ENCODE measurements around the gene PLEKHA1.

Gene PLEKHA1

GRCh38 chr10:122462533-122463465, 88.3 kb downstream of the PLEKHA1 start:
- no peak for DNase-seq

- no peak for DNase-seq
Observed at GRCh38 chr10:122463466-122464249, 89.2 kb downstream of the PLEKHA1 start.

DNA sequence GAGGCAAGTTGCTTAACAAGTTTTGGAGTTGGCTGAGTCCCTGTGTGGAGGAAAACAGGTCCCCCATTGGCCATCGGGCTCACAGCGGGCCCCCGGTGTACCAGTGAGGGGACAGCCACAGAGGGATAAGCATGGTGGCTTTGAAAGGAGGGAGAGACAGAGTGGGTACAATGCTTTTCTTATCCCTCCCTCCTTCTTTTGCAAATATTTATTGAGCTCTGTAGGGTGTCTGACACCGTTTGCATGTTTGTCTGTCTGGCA, 89.7 kb downstream of the PLEKHA1 start:
- DNase-seq = no peak

- no peak for DNase-seq
Observed at GRCh38 chr10:122464586-122464985, 90.1 kb downstream of the PLEKHA1 start.

DNA sequence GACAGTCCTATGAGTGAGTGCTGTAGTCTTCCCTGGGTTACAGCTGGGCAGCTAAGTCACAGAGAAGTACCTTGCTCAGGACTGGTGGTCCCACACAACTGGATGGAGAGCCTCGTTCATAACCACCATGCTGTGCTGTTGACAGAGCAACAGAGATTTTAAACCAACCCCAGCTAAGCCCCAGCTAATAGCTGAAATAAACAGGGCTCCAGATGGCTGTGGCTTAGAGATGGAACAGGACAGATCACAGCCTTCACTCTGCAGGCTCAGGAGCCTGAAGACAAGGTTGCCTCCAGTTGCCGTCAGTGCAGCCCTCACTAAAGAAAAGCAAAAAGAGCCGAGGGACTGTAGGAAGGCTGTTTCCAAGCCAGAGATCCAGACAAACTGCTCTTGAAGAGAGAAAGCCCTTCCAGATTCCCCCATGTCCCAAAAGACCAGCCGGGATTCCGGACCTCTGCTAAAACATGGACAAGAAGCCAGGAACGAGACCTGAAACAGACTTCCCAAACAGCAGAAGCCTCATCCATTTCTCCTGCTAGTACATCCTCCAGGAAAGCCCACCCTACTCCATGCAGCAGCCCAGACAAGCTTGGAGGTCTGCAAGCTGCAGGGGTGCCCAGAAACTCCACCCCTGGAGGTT, 91.0 kb downstream of the PLEKHA1 start:
- DNase-seq = no peak

GRCh38 chr10:122466951-122467381, 92.5 kb downstream of the PLEKHA1 start:
- DNase-seq = no peak

DNA sequence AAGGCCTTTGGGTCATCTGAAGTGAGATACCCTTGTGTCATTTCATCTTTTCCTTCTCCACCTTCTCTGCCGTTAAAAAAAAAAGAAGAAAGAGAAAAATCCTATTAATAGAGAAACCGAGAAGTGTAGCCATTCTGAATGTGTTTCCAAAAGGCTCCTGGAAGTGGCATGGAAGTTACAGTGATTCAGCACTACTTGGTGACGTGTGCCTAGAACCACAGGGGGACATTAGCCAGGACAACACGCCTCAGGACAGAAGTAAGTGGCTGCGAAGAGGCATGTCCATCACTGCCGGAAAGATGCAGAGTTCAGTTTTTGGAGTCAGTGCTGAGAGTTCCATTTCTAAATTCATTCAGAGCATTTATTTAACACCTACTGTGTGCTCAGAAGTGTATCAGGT, 93.2 kb downstream of the PLEKHA1 start:
- DNase-seq = no peak

DNA sequence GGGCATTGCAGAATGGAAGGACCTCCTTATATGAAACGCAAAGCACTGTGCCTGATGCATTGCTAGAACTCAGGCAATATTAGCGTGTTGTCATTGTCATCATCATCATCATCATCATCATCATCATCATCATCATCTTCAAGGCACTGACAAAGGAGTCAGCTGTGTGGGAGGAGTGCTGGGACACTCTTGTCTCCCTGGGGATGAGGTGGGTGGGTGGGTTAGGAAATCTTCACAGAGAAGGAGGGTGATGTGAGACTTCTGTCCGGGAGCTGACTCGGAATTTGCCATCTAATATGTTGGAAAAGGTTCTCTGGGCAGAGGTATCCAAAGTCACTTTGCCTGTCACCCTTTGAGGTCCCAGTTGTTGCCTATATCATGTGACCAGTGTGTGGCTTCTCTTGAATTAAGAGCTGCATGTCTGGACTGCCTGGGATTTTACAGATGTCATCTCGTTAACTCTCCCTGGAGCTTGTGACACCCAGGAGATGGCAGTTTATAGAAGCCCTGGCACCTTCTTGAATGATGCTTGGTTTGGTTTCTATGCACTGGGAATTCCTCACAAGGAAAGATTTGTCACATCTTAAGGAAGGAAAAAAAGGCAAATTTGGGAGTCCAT, 93.9 kb downstream of the PLEKHA1 start:
- DNase-seq = no peak

DNA sequence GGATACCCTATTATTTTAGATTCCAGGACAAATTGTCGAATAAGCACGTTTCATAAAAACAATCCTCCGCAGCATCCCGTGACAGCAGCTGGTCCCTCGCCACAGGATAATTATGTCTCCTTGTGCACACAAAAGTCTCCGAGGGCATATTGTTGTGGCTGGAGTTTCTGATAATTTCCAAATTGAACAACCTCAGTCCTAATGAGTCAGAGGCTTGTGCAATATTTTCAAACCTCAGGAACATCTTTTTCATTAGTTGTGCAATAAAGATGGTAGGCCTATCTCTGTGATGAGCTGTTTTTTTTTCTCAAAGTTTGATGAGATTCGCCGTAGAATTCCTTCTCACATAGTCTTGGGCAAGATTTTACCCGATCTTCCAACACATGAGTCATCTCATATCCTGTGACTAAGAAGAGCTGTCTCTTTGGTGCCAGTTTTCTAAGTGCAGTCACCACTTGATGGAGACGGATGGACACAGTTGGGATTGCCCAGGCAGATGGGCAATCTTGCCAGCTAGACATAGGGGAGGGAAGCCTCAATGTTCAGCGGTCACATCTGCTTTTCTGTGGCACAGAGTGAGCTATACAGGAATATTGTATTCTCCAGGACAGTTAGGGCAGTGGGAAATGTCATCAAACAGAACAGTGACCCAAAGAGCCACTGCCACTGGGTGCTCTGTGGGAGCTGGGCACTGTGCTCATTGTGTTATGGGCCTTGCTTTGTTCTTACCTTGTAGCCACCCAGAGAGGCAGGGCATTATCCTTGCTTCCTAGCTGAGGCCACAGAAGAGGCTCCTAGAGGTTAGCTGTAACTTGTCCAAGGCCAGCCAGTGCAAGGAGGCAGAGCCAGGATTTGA, 94.6 kb downstream of the PLEKHA1 start:
- no peak for DNase-seq

DNA sequence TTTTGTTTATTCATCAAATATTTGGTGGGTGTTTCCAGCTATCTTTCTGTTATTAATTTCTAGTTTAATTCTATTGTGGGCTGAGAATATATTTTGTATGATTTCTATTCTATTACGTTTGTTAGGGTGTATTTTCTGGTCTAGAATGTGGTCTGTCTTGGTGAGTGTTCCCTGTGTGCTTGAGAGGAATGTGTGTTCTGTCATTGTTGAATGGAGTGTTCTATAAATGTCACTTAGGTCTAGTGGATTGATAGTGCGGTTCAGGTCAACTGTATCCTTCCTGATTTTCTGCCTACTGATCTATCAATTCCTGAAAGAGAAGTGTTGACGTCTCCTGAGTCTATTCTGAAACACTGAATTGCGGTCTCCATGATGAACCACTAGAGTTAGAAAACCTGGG, 95.3 kb downstream of the PLEKHA1 start:
- no peak for DNase-seq

DNA sequence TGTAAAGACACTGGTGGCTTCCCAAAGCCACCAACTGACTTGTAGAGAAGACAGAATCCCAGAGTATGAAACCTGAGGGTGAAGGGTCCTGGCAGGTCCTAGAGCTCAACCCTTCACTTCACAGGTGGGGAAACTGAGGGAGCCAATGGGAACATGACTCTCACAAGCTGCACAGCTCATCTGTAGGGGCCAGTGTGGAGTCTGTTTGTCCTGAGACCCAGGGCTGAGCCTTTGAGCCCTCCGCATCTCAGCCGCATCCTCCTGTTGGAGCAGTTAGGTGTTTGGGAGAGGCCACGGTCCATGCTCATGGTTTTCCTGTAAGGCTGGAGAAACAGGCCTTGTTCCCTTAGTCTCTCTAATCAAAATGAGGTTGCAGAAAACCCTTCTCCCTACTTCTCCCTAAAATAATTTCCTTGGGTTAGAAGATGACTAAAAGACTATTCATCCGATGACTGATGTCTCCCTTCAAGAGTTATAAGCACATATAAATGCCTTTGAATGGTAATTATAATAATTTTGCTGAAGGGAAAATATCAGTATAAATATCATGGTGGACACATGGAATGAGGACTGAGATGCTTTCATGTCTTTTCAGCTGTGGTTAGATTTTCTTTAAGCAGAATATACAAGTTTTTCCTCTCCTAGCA, 97.1 kb downstream of the PLEKHA1 start:
- no peak for DNase-seq

GRCh38 chr10:122473116-122473515, 98.6 kb downstream of the PLEKHA1 start:
- DNase-seq = no peak

- DNase-seq = no peak
Observed at GRCh38 chr10:122474131-122474818, 99.8 kb downstream of the PLEKHA1 start.

- no peak for DNase-seq
Observed at GRCh38 chr10:122475100-122475499, 100.6 kb downstream of the PLEKHA1 start.

GRCh38 chr10:122475591-122476332, 101.3 kb downstream of the PLEKHA1 start:
- DNase-seq = no peak

DNA sequence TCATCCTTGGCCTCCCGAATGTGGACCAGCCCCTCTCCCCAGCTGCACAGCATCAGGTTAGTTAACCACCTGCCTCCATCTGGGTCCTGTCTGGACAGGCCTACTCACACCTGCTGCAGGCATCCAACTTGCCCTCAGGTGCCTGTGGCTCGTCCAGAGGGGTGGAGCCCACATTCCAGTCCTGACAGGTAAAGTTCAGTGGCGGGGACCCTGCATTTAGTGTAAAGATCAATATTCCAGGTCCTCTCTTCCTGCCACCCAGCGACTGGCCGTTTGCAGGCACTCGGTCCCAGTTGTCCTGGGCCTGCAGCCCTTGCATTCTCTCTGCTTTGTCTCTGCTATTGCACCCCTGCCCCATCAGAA, 101.8 kb downstream of the PLEKHA1 start:
- DNase-seq = no peak

DNA sequence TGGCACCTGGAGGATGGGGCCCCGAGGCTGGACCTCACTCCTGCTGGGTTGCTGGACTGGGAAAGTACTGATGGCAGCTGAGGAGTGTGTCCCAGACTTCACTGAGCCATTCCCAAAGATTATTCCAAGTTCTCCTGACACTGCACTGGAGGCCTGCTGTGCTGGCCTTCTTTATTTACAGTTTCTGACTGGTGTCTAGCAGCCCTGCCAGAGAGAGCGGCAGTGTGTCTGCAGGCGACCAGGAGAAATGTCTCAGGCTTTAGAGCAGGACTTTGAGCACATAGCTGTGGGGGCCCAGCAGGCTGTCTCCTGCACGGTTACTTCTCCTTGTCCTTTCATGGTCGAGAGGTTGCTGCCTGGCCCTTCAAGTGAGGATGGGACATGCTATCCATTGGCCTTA, 102.9 kb downstream of the PLEKHA1 start:
- no peak for DNase-seq

DNA sequence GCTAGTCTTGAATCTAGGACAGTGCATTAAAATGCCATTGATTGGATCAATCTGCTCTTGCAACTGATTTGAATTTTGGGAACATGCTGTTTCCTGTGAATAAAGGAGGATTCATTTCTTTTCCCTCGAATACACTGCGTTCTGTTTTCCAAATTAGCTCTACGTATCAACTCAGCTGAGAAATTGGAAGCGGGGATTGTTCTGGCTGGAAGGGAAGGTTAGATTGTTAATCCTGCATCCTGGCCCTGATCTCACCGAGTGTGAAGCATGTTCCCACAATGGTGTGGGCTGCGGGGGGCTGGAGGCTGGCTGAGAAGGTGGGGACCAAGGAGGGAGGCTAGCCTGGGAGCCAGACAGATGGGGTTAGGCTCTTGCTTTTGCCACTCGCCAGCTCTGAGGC, 104.5 kb downstream of the PLEKHA1 start:
- no peak for DNase-seq

DNA sequence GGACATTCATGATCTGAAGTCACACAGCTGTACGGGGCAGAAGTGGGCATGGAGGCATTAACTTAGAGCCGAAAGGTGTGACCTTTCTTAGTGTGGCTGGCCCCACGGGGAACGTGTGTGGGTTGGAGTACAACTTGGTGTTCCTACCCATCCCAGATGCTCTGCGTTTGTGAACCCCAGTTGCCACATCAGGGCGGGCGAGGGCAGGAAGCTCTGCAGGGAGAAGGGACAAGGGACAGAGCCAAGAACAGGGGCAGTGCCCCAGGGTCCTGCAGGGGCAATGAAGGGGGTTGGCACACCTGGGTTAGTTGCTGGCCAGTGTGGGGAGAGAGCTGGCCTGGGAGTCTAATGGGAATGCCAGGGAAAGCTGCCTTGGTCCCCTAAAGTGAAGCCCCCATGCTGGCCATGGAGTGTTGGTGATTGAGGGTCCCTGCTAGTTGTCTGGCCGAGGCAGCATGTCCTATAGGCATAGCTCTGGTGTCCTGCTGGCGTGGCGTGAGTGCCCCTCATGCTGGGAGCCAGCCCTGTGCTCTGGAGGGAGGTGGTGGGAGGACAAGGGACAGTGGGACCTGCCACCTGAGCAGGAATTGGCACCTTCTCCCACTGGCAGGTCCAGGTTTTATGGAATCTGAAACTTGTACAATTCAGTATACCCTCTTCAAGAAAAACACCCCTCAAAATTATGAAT, 105.8 kb downstream of the PLEKHA1 start:
- no peak for DNase-seq

All from NCI-H2081 (cell line).